Activated CD4-positive, alpha-beta T cell treated with anti-CD3 and anti-CD28 coated beads, Interleukin-2, amount 10 ng/mL, durations not matched to agents 7 days and 5 days (primary cell): Measurements from ENCODE around the gene HBA2. TPM values are rescaled to one million over a fixed set of nuclear protein-coding genes. Genes with fewer than 3 reads are reported as not detected.
A peak's percentile ranks its signal among the peaks of the same experiment; 100 is the strongest.
"Not testable (repeated sequence)": the region's sequence is repeated elsewhere in the genome, so short reads cannot be mapped to it uniquely, and the experiment has no call there.

ENCODE experiments used
- CTCF ChIA-PET: fragments of 350-600 bp; sonication (Branson Sonifier 250); formaldehyde crosslinking; loops from one replicate; lab custom pipeline; 2021; ENCODE audit warnings: antibody characterized with exemption; lab: Charles Lee
- POLR2A ChIA-PET: fragments of 350-600 bp; sonication (Branson Sonifier 250); formaldehyde crosslinking; loops from one replicate; lab custom pipeline; 2021; ENCODE audit warnings: antibody characterized with exemption; lab: Charles Lee
- DNase-seq: peaks from one replicate; pipeline ENCODE4 v3.0.0-alpha.2; 2020
- H3K27ac Mint-ChIP-seq: one replicate; pipeline ENCODE4 v1.8.0; 2021; ENCODE audit warnings: mild to moderate bottlenecking, moderate library complexity, mixed read lengths
- H3K27me3 Mint-ChIP-seq: one replicate; pipeline ENCODE4 v1.8.0; 2021; ENCODE audit warnings: mixed read lengths
- H3K36me3 Mint-ChIP-seq: one replicate; pipeline ENCODE4 v1.8.0; 2021; ENCODE audit warnings: low read depth, mixed read lengths
- H3K4me1 Mint-ChIP-seq: one replicate; pipeline ENCODE4 v1.8.0; 2021; ENCODE audit warnings: mixed read lengths
- H3K4me3 Mint-ChIP-seq: one replicate; pipeline ENCODE4 v1.8.0; 2021; ENCODE audit warnings: mild to moderate bottlenecking, moderate library complexity, mixed read lengths
- H3K9me3 Mint-ChIP-seq: one replicate; pipeline ENCODE4 v1.8.0; 2021; ENCODE audit warnings: mixed read lengths
- total RNA-seq, 2 experiments: library from RNA; stranded (reverse); gene quantifications; one replicate each; pipeline ENCODE4 v1.2.3, GENCODE V29; 2021

HBA2 gene
- under 1 TPM in 1 of 2 experiments, not detected in 1; 0.40 TPM for total RNA-seq

- H3K36me3 Mint-ChIP-seq, H3K4me3 Mint-ChIP-seq: not testable (repeated sequence)
Observed at GRCh38 chr16:172374-172941, at the start of gene HBA2. TSS of gene HBA2 (plus strand) at chr16:172876. CDS start at chr16:172913, 37 bp downstream.

DNA sequence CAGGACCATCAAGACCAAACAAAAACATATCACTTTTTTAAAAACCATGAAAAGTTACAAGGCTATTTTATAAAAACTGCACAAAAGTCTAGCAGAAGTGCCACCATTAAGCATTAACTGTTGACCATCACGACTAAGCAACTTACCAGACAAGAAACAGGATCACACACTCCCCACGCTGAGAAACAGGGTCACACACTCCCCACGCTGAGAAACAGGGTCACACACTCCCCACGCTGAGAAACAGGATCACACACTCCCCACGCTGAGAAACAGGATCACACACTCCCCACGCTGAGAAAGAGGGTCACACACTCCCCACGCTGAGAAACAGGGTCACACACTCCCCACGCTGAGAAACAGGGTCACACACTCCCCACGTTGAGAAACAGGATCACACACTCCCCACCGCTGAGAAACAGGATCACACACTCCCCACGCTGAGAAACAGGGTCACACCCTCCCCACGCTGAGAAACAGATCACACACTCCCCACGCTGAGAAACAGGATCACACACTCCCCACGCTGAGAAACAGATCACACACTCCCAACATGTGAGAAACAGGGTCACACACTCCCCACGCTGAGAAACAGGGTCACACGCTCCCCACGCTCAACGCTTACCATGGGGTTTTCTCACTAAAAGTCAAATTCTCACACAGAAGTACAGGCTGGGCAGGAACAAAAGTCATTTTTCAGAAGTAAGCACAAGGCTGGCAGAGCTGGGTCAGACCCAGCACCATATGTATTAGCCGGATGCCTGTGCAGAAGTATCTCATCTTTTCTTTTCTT, 48.9 kb upstream of the HBA2 start:
- H3K27me3 Mint-ChIP-seq, H3K9me3 Mint-ChIP-seq, H3K4me1 Mint-ChIP-seq, H3K4me3 Mint-ChIP-seq, DNase-seq, POLR2A ChIA-PET, H3K36me3 Mint-ChIP-seq: not testable (repeated sequence)
- H3K27ac Mint-ChIP-seq, result peak overlapping the region; percentile 20
- CTCF ChIA-PET, result interaction anchor here (1.8 to 2.5 kb wide), 2 partner anchors 17 to 59 kb away, joined by 5 to 6 read pairs; no protein-coding TSS in a partner anchor

More at GRCh38 chr16:172374-172941, at the start of gene HBA2:
- Mint-ChIP-seq H3K27me3 (peaks cover 56% of the 10 kb centered on the region), H3K4me1 (peaks cover 13% of the 10 kb centered on the region)
- POLR2A ChIA-PET, DNase-seq, H3K9me3 Mint-ChIP-seq, CTCF ChIA-PET, H3K27ac Mint-ChIP-seq: not testable (repeated sequence)

DNA sequence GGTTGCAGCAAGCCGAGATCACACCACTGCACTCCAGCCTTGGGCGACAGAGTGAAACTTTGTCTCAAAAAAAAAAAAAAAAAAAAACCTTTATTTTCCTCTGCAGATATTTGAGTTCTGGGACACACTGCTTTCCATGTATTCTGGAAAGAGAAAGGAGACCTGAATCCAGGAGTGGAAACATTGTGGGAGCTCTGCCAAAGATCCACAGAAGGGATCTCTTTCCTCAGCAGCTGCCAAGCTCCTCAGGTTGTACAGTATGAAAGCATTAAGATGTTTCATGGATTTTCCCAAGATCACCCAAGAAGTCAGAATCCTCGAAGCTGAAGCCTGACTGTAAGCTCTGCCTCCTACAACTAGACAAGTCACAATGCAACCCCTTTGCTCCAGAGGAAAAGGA, 47.7 kb upstream of the HBA2 start:
- no peak overlapping the region for H3K4me3 Mint-ChIP-seq
- peaks cover 2% of the 10 kb centered on the region for H3K36me3 Mint-ChIP-seq
- no peaks in the 10 kb centered on the region for H3K27me3 Mint-ChIP-seq
- H3K27ac Mint-ChIP-seq, result no peak overlapping the region
- no peaks in the 10 kb centered on the region for H3K9me3 Mint-ChIP-seq
- ChIA-PET POLR2A (no interaction called here), CTCF (interaction anchor here (0.6 to 2.5 kb wide), 4 partner anchors 9 to 265 kb away, joined by 4 to 6 read pairs (median 4); no protein-coding TSS in a partner anchor)
- DNase-seq, result no peak
- peaks cover 16% of the 10 kb centered on the region for H3K4me1 Mint-ChIP-seq

DNA sequence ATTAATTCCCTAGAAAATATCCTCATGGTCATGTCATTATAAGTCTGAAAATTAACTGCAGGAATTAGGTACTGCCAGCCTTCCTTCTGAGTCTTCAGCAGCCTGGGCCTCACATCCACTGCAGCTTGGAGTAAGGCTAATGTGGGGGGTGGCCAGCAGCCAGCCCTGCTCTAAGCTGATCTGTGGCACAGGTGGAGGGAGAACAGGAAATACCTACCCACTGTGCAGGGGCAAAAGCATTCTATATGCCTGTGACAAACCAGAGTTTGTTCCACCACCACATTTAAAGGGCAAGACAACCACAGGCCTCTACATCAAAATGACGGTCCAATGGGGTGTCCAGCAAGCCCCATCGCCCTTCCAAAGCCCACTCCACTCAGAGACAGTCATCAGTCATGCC, 43.6 kb upstream of the HBA2 start:
- no peak overlapping the region for H3K4me3 Mint-ChIP-seq
- H3K36me3 Mint-ChIP-seq, result peaks cover under 1% of the 10 kb centered on the region
- POLR2A ChIA-PET, result no interaction called here
- no peaks in the 10 kb centered on the region for H3K9me3 Mint-ChIP-seq
- no peaks in the 10 kb centered on the region for H3K27me3 Mint-ChIP-seq
- peaks cover 30% of the 10 kb centered on the region for H3K4me1 Mint-ChIP-seq
- no peak for DNase-seq
- no peak overlapping the region for H3K27ac Mint-ChIP-seq
- CTCF ChIA-PET, result interaction anchor here (1.1 kb wide), 1 partner anchor 228 kb away, joined by 3 read pairs; no protein-coding TSS in a partner anchor

DNA sequence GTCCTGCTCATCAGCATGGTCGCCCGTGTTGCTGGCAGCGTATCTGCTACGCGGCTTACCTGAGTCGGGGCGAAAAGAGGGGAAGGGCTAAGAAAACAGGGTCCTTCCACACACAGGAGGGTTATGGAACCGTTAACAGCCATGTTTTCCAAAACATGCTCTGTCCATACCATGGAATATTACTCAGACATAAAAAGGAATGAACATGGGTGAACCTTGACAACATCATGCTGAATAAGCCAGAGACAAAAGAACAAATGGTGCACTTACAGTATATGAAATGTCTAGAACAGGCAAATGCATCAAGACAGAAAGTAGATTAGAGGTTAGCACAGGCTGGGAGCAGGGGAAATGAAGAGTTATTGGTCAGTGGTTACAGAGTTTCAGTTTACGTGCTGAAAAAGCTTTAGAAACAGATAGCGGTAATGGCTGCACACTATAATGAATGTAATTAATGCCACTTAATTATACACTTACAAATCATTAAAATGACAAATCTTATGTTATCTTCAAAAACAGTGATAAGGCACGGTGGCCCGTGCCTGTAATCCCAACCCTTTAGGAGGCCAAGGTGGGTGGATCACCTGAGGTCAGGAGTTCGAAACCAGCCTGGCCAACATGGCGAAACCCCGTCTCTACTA, 42.0 kb upstream of the HBA2 start:
- Mint-ChIP-seq H3K4me3 (no peak overlapping the region), H3K27me3 (no peaks in the 10 kb centered on the region), H3K4me1 (peaks cover 38% of the 10 kb centered on the region), H3K36me3 (no peaks in the 10 kb centered on the region), H3K9me3 (no peaks in the 10 kb centered on the region), H3K27ac (no peak overlapping the region)
- ChIA-PET CTCF (no interaction called here), POLR2A (no interaction called here)
- DNase-seq, result no peak

GRCh38 chr16:132120-132519, 40.6 kb upstream of the HBA2 start:
- Mint-ChIP-seq H3K27ac (peak overlapping the region; percentile 50), H3K4me3 (no peak overlapping the region), H3K4me1 (peaks cover 43% of the 10 kb centered on the region), H3K9me3 (no peaks in the 10 kb centered on the region), H3K27me3 (no peaks in the 10 kb centered on the region), H3K36me3 (peaks cover 4% of the 10 kb centered on the region)
- DNase-seq, result no peak
- CTCF ChIA-PET, result interaction anchor here (1.6 kb wide), 1 partner anchor 35 kb away, joined by 6 read pairs; no protein-coding TSS in a partner anchor
- POLR2A ChIA-PET, result no interaction called here

DNA sequence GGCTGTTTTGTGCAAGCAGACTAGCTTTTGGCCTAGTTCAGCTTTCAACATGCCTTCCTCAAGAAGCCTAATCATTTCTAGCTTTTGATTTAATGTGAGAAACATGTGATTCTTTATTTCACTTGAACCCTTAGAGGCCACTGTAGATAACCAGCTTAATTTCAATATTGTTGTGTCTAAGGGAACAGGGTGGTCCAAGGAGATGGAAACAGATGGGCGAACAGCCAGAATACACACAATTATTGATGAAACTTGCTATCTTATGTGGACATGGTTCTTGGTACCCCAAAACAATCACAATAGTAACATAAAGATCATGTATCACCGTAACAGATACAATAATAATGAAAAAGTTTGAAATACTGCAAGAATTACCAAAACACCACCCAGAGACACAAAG, 39.0 kb upstream of the HBA2 start:
- DNase-seq, result no peak
- no peak overlapping the region for H3K27ac Mint-ChIP-seq
- no peaks in the 10 kb centered on the region for H3K9me3 Mint-ChIP-seq
- no peak overlapping the region for H3K4me3 Mint-ChIP-seq
- peaks cover 4% of the 10 kb centered on the region for H3K36me3 Mint-ChIP-seq
- CTCF ChIA-PET, result interaction anchor here (1.2 to 1.6 kb wide), 4 partner anchors 9 to 68 kb away, joined by 3 to 6 read pairs (median 5); no protein-coding TSS in a partner anchor
- peaks cover 49% of the 10 kb centered on the region for H3K4me1 Mint-ChIP-seq
- no peaks in the 10 kb centered on the region for H3K27me3 Mint-ChIP-seq
- POLR2A ChIA-PET, result no interaction called here

- Mint-ChIP-seq H3K4me1 (peaks cover 28% of the 10 kb centered on the region), H3K36me3 (peaks cover 4% of the 10 kb centered on the region), H3K4me3 (peak overlapping the region; percentile 80), H3K27ac (peak overlapping the region; percentile 88), H3K27me3 (peaks cover 4% of the 10 kb centered on the region), H3K9me3 (no peaks in the 10 kb centered on the region)
- ChIA-PET POLR2A (no interaction called here), CTCF (interaction anchor here (0.7 kb wide), 1 partner anchor 29 kb away, joined by 4 read pairs; no protein-coding TSS in a partner anchor)
- DNase-seq, result peak; percentile 22
Observed at GRCh38 chr16:138049-138417, 34.6 kb upstream of the HBA2 start.

DNA sequence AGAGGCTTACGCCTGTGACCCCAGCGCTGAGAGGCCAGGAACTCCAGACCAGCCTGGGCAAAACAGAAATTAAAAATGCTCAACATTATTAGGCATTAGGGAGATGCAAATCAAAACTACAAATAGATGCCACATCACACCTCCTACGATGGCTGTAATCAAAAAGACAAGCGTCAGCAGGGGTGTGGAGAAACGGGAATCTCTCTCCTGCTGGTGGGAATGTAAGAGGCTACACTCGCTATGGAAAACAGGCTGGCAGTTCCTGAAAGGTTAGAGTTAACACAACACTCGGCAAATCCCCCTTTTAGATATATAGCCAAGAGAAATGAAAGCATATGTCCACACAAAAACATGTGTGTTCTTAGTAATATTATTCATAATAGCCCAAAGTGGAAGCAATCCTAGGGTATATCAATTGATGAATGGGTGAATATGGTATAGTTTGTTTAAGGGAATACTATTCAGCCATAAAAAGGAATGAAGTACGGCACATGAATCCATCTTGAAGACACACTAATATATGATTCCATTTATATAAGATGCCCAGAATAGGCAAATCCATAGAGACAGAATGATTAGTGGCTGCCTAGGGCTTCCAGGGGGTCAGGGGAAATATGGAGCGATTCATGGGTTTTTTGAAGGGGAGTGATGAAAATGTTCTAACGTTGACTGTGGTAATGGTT, 32.4 kb upstream of the HBA2 start:
- Mint-ChIP-seq H3K27ac (peak overlapping the region; percentile 68), H3K4me3 (peak overlapping the region; percentile 95), H3K4me1 (peaks cover 15% of the 10 kb centered on the region), H3K36me3 (peaks cover 4% of the 10 kb centered on the region), H3K9me3 (no peaks in the 10 kb centered on the region), H3K27me3 (peaks cover 14% of the 10 kb centered on the region)
- CTCF ChIA-PET, result interaction anchor here (1.4 kb wide), 1 partner anchor 44 kb away, joined by 5 read pairs; no protein-coding TSS in a partner anchor
- POLR2A ChIA-PET, result no interaction called here
- DNase-seq, result no peak

- POLR2A ChIA-PET, result no interaction called here
- H3K36me3 Mint-ChIP-seq, result no peaks in the 10 kb centered on the region
- H3K4me1 Mint-ChIP-seq, result peaks cover 4% of the 10 kb centered on the region
- peaks cover 14% of the 10 kb centered on the region for H3K27me3 Mint-ChIP-seq
- no peak overlapping the region for H3K27ac Mint-ChIP-seq
- H3K9me3 Mint-ChIP-seq, result no peaks in the 10 kb centered on the region
- no peak for DNase-seq
- H3K4me3 Mint-ChIP-seq, result no peak overlapping the region
- CTCF ChIA-PET, result interaction anchor here (1.4 kb wide), 1 partner anchor 36 kb away, joined by 7 read pairs; no protein-coding TSS in a partner anchor
Observed at GRCh38 chr16:142405-142967, 30.2 kb upstream of the HBA2 start.

DNA sequence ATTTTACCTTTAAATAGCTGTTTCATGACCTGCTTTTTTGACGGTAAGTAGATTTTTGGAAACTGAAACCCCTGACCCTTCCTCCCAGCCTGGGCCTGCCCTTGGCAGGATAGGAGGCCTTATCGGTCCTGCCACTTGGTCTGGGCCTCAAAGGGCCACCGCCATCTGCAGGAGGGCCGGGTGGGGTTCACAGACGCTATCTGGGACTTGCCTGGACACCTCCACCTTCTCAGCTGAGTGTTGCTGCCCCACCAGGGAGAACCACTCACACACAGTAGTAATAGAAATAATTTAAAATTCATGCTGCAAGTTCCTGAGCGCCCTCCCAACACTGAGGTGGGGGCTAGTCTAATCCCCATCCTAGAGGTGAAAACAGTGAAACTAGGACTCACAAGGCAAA, 29.6 kb upstream of the HBA2 start:
- ChIA-PET POLR2A (no interaction called here), CTCF (interaction anchor here (1.4 kb wide), 1 partner anchor 36 kb away, joined by 7 read pairs; no protein-coding TSS in a partner anchor)
- H3K27me3 Mint-ChIP-seq, result peaks cover 14% of the 10 kb centered on the region
- H3K9me3 Mint-ChIP-seq, result no peaks in the 10 kb centered on the region
- no peak overlapping the region for H3K27ac Mint-ChIP-seq
- H3K4me3 Mint-ChIP-seq, result no peak overlapping the region
- H3K4me1 Mint-ChIP-seq, result peaks cover 2% of the 10 kb centered on the region
- H3K36me3 Mint-ChIP-seq, result no peaks in the 10 kb centered on the region
- DNase-seq, result no peak

- peaks cover 2% of the 10 kb centered on the region for H3K4me1 Mint-ChIP-seq
- H3K4me3 Mint-ChIP-seq, result no peak overlapping the region
- peaks cover 14% of the 10 kb centered on the region for H3K27me3 Mint-ChIP-seq
- ChIA-PET CTCF (no interaction called here), POLR2A (no interaction called here)
- H3K36me3 Mint-ChIP-seq, result no peaks in the 10 kb centered on the region
- no peaks in the 10 kb centered on the region for H3K9me3 Mint-ChIP-seq
- H3K27ac Mint-ChIP-seq, result no peak overlapping the region
- DNase-seq, result no peak
Observed at GRCh38 chr16:143456-143855, 29.2 kb upstream of the HBA2 start.
